Bladder microvascular endothelial cell (primary cell): ENCODE results near the gene INHBE. TPM values are rescaled to one million over a fixed set of nuclear protein-coding genes. Genes with fewer than 3 reads are reported as not detected.

Source experiments
- total RNA-seq: library from RNA; depleted of rRNA; stranded (reverse); fragments of >200 nt; gene quantifications from 2 replicates; pipeline ENCODE4 v1.2.3, GENCODE V29; 2014

Gene INHBE
- total RNA-seq: under 0.01 TPM in 1 of 2 replicates, not detected in the other

GRCh38 chr12:57454566-57455373 lies at the start of gene INHBE:
Gene INHBE (plus strand): TSS chr12:57455307. CDS start chr12:57455537, 230 bp downstream.

GRCh38 chr12:57430931-57431566 lies 24.1 kb upstream of the INHBE start, which contains the start of gene R3HDM2:
Gene R3HDM2 (minus strand): TSS chr12:57431043. CDS start chr12:57310428, 120,615 bp downstream.

GRCh38 chr12:57434517-57435223 lies 20.4 kb upstream of the INHBE start, which contains the start of gene INHBC:
Gene INHBC (plus strand): TSS chr12:57434784. CDS start chr12:57434887, 103 bp downstream.

GRCh38 chr12:57459750-57460467 lies 4.8 kb downstream of the INHBE start, which contains the start of gene GLI1:
Gene GLI1 (plus strand): TSS chr12:57459785. CDS start chr12:57463692, 3,907 bp downstream.

DNA sequence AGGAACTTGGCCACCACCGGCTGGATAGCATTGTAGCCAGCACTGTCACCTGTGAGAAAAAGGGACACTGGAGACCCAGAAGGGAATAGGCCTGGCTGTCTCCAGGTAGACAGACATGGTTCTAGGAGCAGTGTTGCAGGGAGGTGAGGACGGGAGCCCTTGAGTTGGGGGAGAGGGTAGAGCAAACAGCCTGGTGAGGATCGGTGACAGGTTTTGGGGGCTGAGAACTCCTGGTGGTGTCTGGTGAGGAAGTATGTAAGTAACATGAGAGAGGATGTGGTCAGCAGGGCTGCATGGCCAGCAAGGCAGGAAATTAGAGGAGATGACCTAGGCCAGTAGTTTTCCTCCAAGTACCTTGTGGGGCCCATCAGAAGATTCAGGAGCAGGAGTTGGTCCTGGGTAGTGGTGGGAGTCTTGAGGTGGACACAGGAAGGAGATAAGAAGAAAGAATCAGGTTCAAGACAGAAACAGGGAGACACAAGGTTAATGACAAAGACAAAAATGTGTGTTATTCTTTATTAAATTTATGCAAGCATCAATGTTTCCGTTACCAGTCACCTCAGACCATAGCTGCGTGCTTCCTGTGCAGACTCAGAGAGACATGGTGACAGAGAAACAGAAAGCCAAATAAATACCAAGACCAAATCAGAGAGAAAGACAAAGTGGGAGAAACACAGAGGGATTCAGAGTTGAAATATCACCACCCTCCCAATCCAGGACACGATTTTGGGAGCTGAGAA lies 24.4 kb downstream of the INHBE start, which contains the start of gene ARHGAP9:
Gene ARHGAP9 (minus strand): TSS at position 491 of the 740 bp plus-strand sequence. CDS start 460 bp downstream, at position 31.

DNA sequence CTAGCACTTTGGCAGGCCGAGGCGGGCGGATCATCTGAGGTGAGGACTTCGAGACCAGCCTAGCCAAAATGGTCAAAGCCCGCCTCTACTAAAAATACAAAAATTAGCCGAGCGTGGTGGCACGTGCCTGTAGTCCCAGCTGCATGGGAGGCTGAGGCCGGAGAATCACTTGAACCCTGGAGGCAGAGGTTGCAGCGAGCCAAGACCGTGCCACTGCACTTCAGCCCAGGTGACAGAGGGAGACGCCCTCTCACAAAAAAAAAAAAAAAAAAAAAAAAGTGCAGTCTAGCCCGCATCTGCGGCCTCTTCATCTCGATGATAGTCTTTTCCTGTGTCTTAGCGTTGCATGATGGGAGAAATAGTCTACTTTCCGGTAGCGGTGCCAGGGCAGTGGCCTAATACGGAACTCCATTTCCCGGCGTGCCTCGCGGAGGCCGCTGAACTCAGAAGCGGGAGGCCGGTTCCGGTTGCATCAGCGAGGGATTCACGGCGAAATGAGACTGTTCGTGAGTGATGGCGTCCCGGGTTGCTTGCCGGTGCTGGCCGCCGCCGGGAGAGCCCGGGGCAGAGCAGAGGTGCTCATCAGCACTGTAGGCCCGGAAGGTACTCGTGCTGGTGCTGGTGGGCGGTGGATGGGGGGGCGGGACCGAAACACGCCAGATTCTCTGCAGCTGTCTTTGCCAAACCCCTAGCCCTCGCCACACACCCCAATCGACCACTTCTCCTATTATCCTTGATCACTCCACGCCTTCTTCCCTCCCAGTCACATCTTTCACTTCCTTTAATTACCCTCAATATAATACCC lies 32.7 kb downstream of the INHBE start, which contains the start of gene MARS1:
Gene MARS1 (plus strand): TSS at position 472 of the 805 bp plus-strand sequence. CDS start 23 bp downstream, at position 495.

Other genes with a start within 250 kb of the INHBE start
- gene NXPH4, start 238.5 kb upstream of the INHBE start, total RNA-seq: under 0.01 TPM in 1 of 2 replicates, not detected in the other
- 119 and 184 TPM in 2 replicates for gene SHMT2, start 225.6 kb upstream of the INHBE start, total RNA-seq
- gene STAC3, start 204.1 kb upstream of the INHBE start, total RNA-seq: 0.16 TPM in 1 of 2 replicates, not detected in the other
- 4.0 and 11.0 TPM in 2 replicates for gene R3HDM2, start 24.3 kb upstream of the INHBE start, total RNA-seq
- not detected in 2 replicates for gene INHBC, start 20.5 kb upstream of the INHBE start, total RNA-seq
- not detected in 2 replicates for gene GLI1, start 4.5 kb downstream of the INHBE start, total RNA-seq
- under 0.01 TPM in 1 of 2 replicates, not detected in the other for gene ARHGAP9, start 24.6 kb downstream of the INHBE start, total RNA-seq
- 73.0 and 136 TPM in 2 replicates for gene MARS1, start 32.8 kb downstream of the INHBE start, total RNA-seq
- gene DDIT3, start 65.2 kb downstream of the INHBE start, total RNA-seq: 8.1 and 12.8 TPM in 2 replicates
- 9.9 and 20.2 TPM in 2 replicates for gene MBD6, start 67.5 kb downstream of the INHBE start, total RNA-seq
- gene DCTN2, start 91.9 kb downstream of the INHBE start, total RNA-seq: 80.9 and 114 TPM in 2 replicates
- gene KIF5A, start 94.7 kb downstream of the INHBE start, total RNA-seq: 0.06 TPM in 1 of 2 replicates, not detected in the other
- 3.4 and 14.0 TPM in 2 replicates for gene PIP4K2C, start 135.9 kb downstream of the INHBE start, total RNA-seq
- 0.32 and 7.2 TPM in 2 replicates for gene DTX3, start 149.5 kb downstream of the INHBE start, total RNA-seq
- under 0.01 and 2.5 TPM in 2 replicates for gene ARHGEF25, start 156.1 kb downstream of the INHBE start, total RNA-seq
- gene B4GALNT1, start 177.9 kb downstream of the INHBE start, total RNA-seq: under 0.01 and 0.06 TPM in 2 replicates
- gene OS9, start 238.8 kb downstream of the INHBE start, total RNA-seq: 189 and 325 TPM in 2 replicates